GM10847 (cell line): ENCODE data around the gene NR5A2.

Source experiments
- POLR2A ChIP-seq: IDR thresholded peaks from 2 replicates; pipeline ENCODE4 v1.6.1; 2011; ENCODE audit not compliant: insufficient read length; ENCODE audit errors: extremely low read depth

Gene NR5A2

DNA sequence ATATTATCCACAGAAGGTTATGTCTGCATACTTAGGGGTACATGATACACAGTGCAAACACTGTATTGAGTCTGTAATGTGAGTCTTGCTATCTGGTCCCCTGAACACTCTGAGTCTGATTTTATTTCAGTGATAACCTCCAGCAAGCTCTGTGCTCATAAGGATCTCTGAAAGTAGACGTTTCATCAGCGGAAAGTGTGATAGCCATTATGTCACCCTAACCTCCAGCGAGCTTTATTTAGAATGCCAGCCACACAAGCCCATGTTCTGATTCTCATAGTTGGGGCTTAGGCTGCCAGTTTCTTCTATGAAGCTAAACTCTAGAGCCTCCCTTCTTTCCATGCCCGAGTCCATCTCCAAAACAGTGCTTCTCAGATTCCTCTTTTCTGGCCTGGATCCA is 3.3 kb downstream of the NR5A2 start:
- no peak for TF ChIP-seq POLR2A

- TF ChIP-seq POLR2A: no peak
Measured at GRCh38 chr1:200033511-200034261, 6.2 kb downstream of the NR5A2 start.

- no peak for TF ChIP-seq POLR2A
Measured at GRCh38 chr1:200034262-200034557, 6.7 kb downstream of the NR5A2 start.

DNA sequence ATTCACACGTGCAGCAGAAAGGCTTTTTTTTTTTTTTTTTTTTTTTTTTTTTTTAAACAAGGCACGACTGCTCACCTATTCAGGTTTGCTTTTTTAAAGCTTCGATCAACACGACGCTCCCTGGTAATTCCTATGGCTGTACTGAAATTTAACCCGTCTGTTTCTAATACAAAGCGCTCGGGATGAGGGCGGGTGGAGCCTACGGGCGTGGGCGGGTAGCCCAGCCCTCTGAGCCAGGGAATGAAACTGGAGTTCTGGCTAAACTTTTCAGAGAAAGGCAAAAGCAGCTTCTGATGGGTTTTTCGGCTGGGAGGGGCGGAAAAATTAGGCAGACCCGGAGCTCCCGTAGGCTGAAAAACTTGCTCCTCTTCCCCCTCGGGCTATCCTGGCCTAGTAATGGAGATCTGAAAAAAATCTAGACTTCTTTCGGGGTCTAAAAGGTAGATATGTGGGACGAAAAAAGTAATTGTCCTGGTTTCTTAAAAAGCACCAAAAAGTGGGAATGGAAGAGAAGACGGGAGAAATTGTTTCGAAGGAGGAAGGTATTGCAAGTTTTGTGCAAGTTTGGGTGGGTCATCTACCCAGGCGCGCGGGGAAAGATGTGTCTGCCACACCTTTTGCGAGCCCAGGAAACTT is 7.4 kb downstream of the NR5A2 start:
- TF ChIP-seq POLR2A: no peak

GRCh38 chr1:200035397-200035955 is 8.0 kb downstream of the NR5A2 start:
- no peak for TF ChIP-seq POLR2A

- no peak for TF ChIP-seq POLR2A
Measured at GRCh38 chr1:200035956-200036618, 8.6 kb downstream of the NR5A2 start.

DNA sequence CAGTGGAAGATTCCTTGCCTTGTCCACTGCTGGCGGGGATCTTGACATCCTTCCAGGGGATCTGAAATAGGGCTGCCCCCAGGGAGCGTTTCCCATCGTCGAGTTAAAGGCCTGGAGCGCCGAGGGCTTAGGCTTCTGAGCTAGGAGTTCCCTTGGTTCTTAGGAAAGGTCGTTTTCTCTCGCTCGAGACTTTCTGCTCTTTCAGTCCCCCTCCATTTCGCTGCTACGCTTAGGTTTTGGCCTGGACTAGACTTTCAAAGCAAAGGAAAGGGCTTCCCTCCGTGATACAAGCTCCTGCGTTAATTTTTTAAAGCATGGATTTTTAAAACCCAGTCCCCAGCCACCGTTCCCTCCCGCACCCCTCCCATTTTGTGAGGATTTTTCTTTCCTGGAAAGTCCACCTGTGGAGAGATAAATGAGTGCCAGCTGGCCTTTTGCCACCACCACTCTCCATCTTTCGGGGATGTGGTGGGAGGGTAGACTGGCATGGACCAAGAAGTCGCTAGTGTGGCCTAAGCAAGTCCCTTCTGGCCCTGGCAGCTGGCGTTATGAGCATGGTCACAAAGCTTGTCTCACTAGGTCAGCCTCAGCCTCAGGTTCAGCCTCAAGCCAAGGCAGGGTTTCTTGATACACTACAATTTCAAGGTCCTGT is 9.2 kb downstream of the NR5A2 start:
- no peak for TF ChIP-seq POLR2A

- TF ChIP-seq POLR2A: no peak
Measured at GRCh38 chr1:200037501-200037900, 10.0 kb downstream of the NR5A2 start.

GRCh38 chr1:200037904-200038303 is 10.4 kb downstream of the NR5A2 start:
- no peak for TF ChIP-seq POLR2A

DNA sequence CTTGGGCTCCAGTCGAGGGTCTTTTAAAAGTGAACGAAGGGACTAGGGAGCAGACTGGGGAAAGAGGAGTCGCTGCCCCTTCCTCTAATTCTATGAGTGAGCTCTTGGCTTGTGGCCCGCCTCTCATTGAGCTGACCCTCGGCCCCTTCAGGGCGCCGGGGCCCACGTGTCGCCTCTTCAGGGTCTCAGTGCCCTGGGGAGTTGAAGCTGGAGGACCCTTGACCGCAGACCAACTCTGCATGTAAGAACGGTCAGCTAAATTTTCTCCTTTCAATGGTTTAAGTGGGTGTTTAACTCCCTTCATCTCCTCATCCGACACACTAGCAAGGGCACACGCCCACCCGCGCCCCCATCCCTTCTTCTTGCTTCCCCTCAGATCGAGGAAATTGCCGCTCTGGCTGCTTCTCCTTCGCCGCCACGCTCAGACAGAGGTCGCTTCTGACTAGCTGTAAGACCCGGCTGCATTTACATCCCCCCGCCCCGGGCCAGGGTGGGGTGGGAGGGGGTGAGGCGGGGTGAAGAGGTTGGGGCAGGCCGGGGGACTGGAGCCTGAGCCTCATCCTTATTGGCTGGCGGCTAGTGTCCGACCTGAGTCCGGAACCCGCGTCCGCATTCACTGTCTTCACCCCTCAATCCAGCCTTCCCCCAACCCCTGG is 10.9 kb downstream of the NR5A2 start:
- no peak for TF ChIP-seq POLR2A

DNA sequence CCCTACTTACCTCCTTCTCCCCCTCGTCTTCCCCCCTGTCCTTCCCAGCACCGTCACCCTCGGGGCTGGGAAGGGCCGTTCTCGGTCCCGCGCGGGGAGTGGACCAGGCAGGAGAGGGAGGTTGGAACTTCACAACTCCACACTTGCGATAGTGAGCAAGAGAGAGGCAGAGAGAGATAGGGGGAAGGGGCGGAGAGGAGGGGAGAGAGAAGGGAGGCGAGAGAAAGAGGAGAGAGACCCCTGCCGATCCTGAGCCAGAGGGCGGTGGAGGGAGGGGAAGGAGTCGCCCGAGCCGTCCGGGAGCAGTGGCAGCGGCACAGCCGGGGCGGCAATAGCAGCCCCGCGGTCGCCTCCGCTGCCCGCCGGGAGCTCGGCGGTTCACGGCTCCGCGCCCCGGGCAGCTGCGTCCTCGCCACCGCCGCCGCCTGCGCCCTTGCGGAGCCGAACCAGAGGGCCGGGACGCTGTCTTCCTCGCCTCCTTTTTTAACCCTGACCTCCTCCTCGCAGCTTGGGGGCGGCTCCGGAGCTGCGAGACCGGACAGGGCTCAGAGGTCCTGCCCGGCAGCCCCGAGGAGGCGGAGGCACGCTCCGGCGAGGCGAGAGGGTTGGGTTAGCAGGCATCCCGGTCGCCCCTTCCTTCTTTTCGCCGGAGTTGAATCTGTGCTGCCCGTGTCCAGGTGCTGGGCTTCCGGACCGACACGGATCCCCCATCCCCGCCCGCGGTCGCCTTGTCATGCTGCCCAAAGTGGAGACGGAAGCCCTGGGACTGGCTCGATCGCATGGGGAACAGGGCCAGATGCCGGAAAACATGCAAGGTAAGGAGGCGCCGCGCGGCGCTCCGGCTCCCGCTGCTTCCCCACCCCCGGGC is 11.7 kb downstream of the NR5A2 start:
- TF ChIP-seq POLR2A: no peak

GRCh38 chr1:200039849-200040474 is 12.5 kb downstream of the NR5A2 start:
- no peak for TF ChIP-seq POLR2A

- TF ChIP-seq POLR2A: no peak
Measured at GRCh38 chr1:200040481-200041138, 13.1 kb downstream of the NR5A2 start.
